T-helper 1 cell (primary cell): ENCODE results near the gene IL16.

Source experiments
- DNase-seq, 5 donors: peaks; one replicate each; pipeline ENCODE4 v3.0.0-alpha.2; 2012 to 2020

Gene IL16

GRCh38 chr15:81278306-81279029 lies 81.8 kb downstream of the IL16 start:
- DNase-seq = no peak

GRCh38 chr15:81279621-81280485 lies 83.2 kb downstream of the IL16 start:
- DNase-seq = no peak

- no peak for DNase-seq
Observed at GRCh38 chr15:81280696-81281455, 84.2 kb downstream of the IL16 start.

- DNase-seq = no peak
Observed at GRCh38 chr15:81281456-81281735, 84.7 kb downstream of the IL16 start.

GRCh38 chr15:81281766-81282605 lies 85.3 kb downstream of the IL16 start:
- DNase-seq = no peak

- no peak for DNase-seq
Observed at GRCh38 chr15:81282606-81282895, 85.9 kb downstream of the IL16 start.

- DNase-seq = no peak
Observed at GRCh38 chr15:81282911-81283310, 86.2 kb downstream of the IL16 start.

GRCh38 chr15:81284256-81285031 lies 87.8 kb downstream of the IL16 start:
- DNase-seq = no peak

GRCh38 chr15:81285461-81285860 lies 88.8 kb downstream of the IL16 start:
- DNase-seq = no peak

- peak in 1 of 5 donors; percentile 40 for DNase-seq
Observed at GRCh38 chr15:81286621-81287121, 90.0 kb downstream of the IL16 start.

GRCh38 chr15:81288040-81288439 lies 91.4 kb downstream of the IL16 start:
- no peak for DNase-seq

- no peak for DNase-seq
Observed at GRCh38 chr15:81288616-81289015, 91.9 kb downstream of the IL16 start.

GRCh38 chr15:81289910-81290309 lies 93.2 kb downstream of the IL16 start:
- no peak for DNase-seq

GRCh38 chr15:81291916-81292522 lies 95.3 kb downstream of the IL16 start:
- no peak for DNase-seq

GRCh38 chr15:81292523-81293001 lies 95.9 kb downstream of the IL16 start:
- peak; percentile 18 to 72 (median 36) for DNase-seq

GRCh38 chr15:81293728-81294515 lies 97.2 kb downstream of the IL16 start:
- peak; percentile 45 to 91 (median 62) for DNase-seq

- peak in 1 of 5 donors; percentile 45 for DNase-seq
Observed at GRCh38 chr15:81294516-81294880, 97.8 kb downstream of the IL16 start.

GRCh38 chr15:81295486-81296121 lies 98.9 kb downstream of the IL16 start:
- DNase-seq = peak in 1 of 5 donors; percentile 49

GRCh38 chr15:81296186-81296585 lies 99.5 kb downstream of the IL16 start:
- DNase-seq = no peak

GRCh38 chr15:81296673-81297072 lies 100.0 kb downstream of the IL16 start:
- peak; percentile 37 to 95 (median 62) for DNase-seq
